LNCAP (cell line): ENCODE results near the gene IRF6.

Experiments used
- TF ChIP-seq, protein P1 (sequence below): fragments of 450-650 bp; IDR thresholded peaks from 2 replicates; pipeline ENCODE4 v1.5.1; 2017; ENCODE audit warnings: mild to moderate bottlenecking

IRF6 gene

DNA sequence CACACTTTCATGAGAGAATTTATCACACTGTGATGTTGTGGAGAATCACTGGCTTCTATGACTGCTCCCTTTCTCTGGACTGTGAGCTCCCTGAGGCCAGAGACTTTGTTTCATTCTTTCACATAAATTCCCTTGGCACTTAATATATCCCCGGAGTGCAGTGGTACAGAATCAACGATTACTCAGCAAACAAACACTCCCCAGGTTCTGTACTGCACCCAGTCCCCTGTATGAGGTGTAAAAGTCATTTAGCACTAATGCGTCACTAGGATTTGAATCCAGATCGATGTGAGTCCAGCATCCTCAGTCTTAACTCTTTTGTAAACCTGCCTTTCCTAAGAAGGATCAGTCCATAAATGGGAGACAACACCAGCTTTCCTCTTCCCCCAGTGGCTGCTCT, 15.0 kb upstream of the IRF6 start:
- TF ChIP-seq, protein P1, sequence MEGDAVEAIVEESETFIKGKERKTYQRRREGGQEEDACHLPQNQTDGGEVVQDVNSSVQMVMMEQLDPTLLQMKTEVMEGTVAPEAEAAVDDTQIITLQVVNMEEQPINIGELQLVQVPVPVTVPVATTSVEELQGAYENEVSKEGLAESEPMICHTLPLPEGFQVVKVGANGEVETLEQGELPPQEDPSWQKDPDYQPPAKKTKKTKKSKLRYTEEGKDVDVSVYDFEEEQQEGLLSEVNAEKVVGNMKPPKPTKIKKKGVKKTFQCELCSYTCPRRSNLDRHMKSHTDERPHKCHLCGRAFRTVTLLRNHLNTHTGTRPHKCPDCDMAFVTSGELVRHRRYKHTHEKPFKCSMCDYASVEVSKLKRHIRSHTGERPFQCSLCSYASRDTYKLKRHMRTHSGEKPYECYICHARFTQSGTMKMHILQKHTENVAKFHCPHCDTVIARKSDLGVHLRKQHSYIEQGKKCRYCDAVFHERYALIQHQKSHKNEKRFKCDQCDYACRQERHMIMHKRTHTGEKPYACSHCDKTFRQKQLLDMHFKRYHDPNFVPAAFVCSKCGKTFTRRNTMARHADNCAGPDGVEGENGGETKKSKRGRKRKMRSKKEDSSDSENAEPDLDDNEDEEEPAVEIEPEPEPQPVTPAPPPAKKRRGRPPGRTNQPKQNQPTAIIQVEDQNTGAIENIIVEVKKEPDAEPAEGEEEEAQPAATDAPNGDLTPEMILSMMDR, result no peak

DNA sequence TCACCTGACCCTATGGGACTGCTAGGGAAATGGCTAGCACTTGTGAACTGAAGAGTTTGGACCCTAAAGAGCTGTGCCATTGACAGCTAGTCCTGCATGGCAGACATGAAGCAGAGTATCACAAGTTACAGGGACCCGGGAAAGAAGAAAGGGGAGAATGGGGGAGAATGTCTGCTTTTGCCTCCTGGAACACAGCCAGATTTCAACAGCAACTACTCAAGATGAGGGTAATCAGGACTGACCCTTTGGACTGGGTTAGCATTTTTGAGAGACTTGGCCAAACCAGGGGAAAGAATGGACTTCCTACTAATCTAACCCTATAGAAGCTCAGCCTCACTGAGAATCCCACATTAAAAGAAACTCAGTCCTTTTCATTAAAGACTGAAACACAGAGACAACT, 13.1 kb upstream of the IRF6 start:
- TF ChIP-seq, protein P1, result no peak

DNA sequence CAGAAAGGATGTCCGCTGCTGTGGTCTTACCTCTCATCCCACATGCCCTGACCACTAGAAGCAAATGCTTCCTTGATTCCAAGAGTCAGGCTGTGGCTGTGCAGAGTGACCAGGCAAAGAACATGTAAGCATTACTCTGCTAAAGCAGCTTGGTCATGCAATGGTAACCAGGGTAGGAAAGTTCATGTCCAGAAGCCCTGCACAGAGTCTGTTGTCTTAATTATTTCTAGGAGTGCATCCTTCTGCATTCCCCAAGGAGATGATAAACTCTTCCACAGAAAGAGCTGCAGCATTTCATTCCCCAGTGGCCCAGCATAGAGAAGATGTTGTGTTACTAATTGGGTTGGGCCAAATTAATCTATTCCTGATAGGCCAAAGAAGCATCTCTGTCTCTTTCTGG, 11.7 kb upstream of the IRF6 start:
- TF ChIP-seq, protein P1, result no peak

DNA sequence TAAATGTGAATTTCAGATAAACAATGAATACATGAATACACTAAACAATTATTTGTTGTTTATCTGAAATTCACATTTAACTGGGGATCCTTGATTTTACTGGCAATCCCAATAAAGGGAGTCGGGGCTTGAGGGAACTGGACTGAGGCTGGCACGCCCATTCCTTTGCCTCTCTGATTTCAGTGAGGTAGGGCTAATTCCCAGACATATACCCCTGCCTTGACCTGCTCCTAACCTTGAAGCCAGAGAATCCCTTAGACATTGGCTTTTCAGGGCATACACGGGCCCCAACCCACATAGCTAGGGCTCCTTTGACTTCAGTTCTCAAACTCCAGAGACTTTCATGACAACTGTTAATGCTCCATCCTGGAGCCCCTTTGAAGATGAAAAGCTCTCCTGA, 11.0 kb upstream of the IRF6 start:
- TF ChIP-seq, protein P1, result no peak

DNA sequence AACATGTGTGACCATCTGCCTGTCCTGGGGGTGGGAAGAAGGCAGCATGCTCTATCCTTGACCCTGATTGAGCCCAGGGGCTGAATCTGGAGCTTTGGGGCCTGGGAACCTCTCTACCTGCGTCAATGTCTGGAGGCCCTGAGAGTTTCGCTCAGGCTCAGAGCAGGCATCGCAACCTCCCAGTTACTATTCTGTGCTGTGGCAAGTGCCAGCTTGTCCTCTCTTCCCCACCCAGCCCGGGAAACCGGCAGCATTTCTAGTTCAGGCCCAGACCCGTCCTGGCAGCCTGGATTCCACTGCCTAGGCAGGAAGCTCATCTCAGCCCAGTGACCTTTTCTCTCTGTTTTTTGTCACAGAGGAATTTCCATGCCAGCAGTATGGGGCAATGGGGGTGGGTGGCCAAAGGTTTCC, 10.0 kb upstream of the IRF6 start:
- TF ChIP-seq, protein P1, result no peak

DNA sequence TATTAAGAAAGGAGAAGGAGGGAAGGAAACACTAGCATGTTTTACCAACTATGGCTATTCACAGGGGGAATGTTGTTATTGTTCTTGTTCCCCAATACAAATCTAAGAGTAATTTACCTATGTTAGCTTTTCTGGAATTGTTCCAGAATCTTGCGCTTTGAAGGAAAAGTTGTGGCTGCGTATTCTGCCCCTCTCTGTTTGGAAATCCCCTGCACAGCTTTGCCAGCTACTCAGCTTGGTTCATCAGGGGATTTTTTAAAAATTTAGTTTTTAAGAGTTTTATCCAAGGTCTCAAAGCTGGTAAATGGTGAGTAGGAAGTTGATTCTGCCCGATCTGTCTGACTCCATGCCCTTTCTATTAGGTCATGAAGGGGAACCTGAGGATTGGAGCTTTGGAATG, 9.5 kb upstream of the IRF6 start:
- TF ChIP-seq, protein P1, result no peak

DNA sequence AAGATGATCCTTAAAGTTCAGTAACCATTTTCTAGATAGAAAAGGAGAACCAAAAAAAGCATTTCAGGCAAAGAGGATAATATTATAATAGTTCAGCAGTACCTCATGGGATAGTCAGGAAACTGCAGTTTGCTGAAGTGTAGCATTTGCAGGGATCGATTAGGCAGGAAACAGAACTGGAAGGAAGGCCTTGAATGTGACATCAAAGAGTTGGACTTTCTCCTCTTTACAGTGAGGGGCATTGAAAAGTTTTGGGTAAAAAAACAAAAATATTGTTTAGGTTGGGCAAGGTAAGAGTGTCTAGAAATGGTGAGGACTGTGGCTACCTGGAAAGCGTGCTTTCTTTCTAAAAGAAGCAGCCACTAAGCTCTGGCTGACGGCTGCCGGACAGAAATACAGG, 8.0 kb upstream of the IRF6 start:
- TF ChIP-seq, protein P1, result no peak

DNA sequence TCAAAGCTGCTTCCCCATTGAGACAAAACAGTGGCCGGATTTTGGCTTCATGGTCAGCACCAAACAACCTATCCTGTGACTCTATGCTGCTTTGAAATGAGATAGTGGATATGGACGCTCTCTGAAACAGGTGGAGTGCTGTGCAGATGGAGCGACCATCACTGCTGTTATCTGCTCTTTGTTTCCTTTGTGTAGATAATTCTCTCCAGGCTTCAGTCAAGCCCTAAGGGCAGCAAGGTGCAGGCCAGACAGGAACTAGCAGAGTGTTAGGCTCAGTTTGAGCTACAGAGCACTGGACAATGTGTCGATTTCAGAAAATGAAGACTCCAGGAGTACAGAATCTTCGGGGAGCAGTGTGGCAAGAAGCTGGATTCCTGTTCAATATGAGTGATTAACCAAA, 4.8 kb upstream of the IRF6 start:
- TF ChIP-seq, protein P1, result no peak
